ENCODE results near the gene SLC11A2.
"Not testable (repeated sequence)": the region's sequence is repeated elsewhere in the genome, so short reads cannot be mapped to it uniquely, and the experiment has no call there.

The SLC11A2 gene

GRCh38 chr12:50988871-50989270 lies 37.3 kb downstream of the SLC11A2 start:
- DNase-seq = no peak

GRCh38 chr12:50988051-50988450 lies 38.1 kb downstream of the SLC11A2 start:
- DNase-seq = no peak

GRCh38 chr12:50986966-50987737 lies 39.0 kb downstream of the SLC11A2 start:
- no peak for DNase-seq

- no peak for DNase-seq
Measured at GRCh38 chr12:50985322-50985721, 40.9 kb downstream of the SLC11A2 start.

GRCh38 chr12:50984586-50985298 lies 41.4 kb downstream of the SLC11A2 start:
- no peak for DNase-seq

- no peak for DNase-seq
Measured at GRCh38 chr12:50981319-50982239, 44.6 kb downstream of the SLC11A2 start.

- DNase-seq = no peak
Measured at GRCh38 chr12:50980545-50980944, 45.6 kb downstream of the SLC11A2 start.

GRCh38 chr12:50979369-50980052 lies 46.7 kb downstream of the SLC11A2 start:
- no peak for DNase-seq

GRCh38 chr12:50971946-50972345 lies 54.2 kb downstream of the SLC11A2 start:
- DNase-seq = no peak

GRCh38 chr12:50964432-50964831 lies 61.8 kb downstream of the SLC11A2 start:
- no peak for DNase-seq

- no peak for DNase-seq
Measured at GRCh38 chr12:50961708-50962107, 64.5 kb downstream of the SLC11A2 start.

GRCh38 chr12:50960130-50960529 lies 66.1 kb downstream of the SLC11A2 start:
- DNase-seq = no peak

GRCh38 chr12:50955697-50956096 lies 70.5 kb downstream of the SLC11A2 start:
- DNase-seq = no peak

- DNase-seq = no peak
Measured at GRCh38 chr12:50955288-50955687, 70.9 kb downstream of the SLC11A2 start.

- not testable (repeated sequence) for DNase-seq
Measured at GRCh38 chr12:50954789-50955188, 71.4 kb downstream of the SLC11A2 start.

- DNase-seq = no peak
Measured at GRCh38 chr12:50953047-50953446, 73.1 kb downstream of the SLC11A2 start.

GRCh38 chr12:50952510-50952909 lies 73.7 kb downstream of the SLC11A2 start, which contains the start of gene HIGD1C:
HIGD1C (plus strand) TSS chr12:50952544; CDS start chr12:50953999, 1,455 bp downstream.
- no peak for DNase-seq

- DNase-seq = no peak
Measured at GRCh38 chr12:50951112-50951511, 75.1 kb downstream of the SLC11A2 start.

- no peak for DNase-seq
Measured at GRCh38 chr12:50949801-50950302, 76.3 kb downstream of the SLC11A2 start.

- no peak for DNase-seq
Measured at GRCh38 chr12:50948798-50949197, 77.4 kb downstream of the SLC11A2 start.

- no peak for DNase-seq
Measured at GRCh38 chr12:50947933-50948626, 78.1 kb downstream of the SLC11A2 start.

- DNase-seq = no peak
Measured at GRCh38 chr12:50937653-50938052, 88.5 kb downstream of the SLC11A2 start.
